PFSK-1 (cell line): ENCODE measurements around the gene CELA2A.

Experiments used
- POLR2AphosphoS5 ChIP-seq: IDR thresholded peaks from 2 replicates; pipeline ENCODE4 v1.6.1; 2012; ENCODE audit warnings: low read depth, mild to moderate bottlenecking, control low read depth, low read length, moderate library complexity
- REST ChIP-seq, 2 experiments: IDR thresholded peaks; 2 replicates each; pipeline versions ENCODE4 v1.6.1 to v1.8.0; 2011 to 2012; ENCODE audit warnings: low read depth in 2 of 2, low read length in 2 of 2, control low read depth in 1 of 2, inconsistent platforms in 1 of 2, mild to moderate bottlenecking in 1 of 2, moderate library complexity in 1 of 2; ENCODE audit not compliant: insufficient read depth in 1 of 2
- SIN3A ChIP-seq: IDR thresholded peaks from 2 replicates; pipeline ENCODE4 v1.6.1; 2012; ENCODE audit warnings: mild to moderate bottlenecking, low read length, moderate library complexity, borderline replicate concordance; ENCODE audit not compliant: insufficient read depth
- TAF1 ChIP-seq: IDR thresholded peaks from 2 replicates; pipeline ENCODE4 v1.6.1; 2012; ENCODE audit warnings: low read length, control low read depth, borderline replicate concordance; ENCODE audit not compliant: insufficient read depth

- TF ChIP-seq SIN3A = no peak
- no peak for TF ChIP-seq POLR2AphosphoS5
- no peak for TF ChIP-seq REST (IDR thresholded peaks at IDR 0.05; ENCODE audit: insufficient read depth in 1 of 2, low read depth in 2 of 2, low read length in 2 of 2)
- TF ChIP-seq TAF1 = no peak
Observed at GRCh38 chr1:15441247-15441646, 15.3 kb upstream of the CELA2A start.
